ENCODE data around the gene ATP10A.
A peak's percentile ranks its signal among the peaks of the same experiment; 100 is the strongest.

ATP10A gene

DNA sequence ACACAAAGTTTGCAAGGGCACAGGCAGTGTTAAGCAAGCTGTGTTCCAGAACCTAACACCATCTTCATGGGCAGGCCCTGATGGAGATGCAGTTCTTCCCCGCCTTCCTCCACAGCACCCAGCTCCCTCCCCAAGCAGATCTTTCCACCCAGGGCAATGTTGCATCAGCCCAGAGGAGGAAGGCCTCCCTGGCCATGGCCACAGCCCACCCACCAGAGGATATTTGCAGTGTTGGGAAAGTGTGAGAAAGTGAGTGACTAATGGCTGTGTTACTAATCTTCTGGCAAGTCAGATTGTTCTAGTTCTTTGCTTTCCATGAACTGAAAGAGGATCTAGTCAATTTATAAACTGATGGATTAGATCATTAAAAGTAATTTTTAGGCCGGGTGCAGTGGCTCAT lies 42.0 kb upstream of the ATP10A start:
- Histone ChIP-seq H3K4me3 (ENCODE audit: low read depth, low read length) (no peak overlapping the region), H3K36me3 (replicated peaks) (no peaks in the 10 kb centered on the region), H3K27ac (no peak overlapping the region), H3K27me3 (replicated peaks) (no peaks in the 10 kb centered on the region)
- peak; percentile 52 for DNase-seq
- in situ Hi-C loops (cut with HindIII; ENCODE audit: low pct_ligation_motif_present, low sequenced_read_pairs), result no loop called here
- TF ChIP-seq, protein P1, sequence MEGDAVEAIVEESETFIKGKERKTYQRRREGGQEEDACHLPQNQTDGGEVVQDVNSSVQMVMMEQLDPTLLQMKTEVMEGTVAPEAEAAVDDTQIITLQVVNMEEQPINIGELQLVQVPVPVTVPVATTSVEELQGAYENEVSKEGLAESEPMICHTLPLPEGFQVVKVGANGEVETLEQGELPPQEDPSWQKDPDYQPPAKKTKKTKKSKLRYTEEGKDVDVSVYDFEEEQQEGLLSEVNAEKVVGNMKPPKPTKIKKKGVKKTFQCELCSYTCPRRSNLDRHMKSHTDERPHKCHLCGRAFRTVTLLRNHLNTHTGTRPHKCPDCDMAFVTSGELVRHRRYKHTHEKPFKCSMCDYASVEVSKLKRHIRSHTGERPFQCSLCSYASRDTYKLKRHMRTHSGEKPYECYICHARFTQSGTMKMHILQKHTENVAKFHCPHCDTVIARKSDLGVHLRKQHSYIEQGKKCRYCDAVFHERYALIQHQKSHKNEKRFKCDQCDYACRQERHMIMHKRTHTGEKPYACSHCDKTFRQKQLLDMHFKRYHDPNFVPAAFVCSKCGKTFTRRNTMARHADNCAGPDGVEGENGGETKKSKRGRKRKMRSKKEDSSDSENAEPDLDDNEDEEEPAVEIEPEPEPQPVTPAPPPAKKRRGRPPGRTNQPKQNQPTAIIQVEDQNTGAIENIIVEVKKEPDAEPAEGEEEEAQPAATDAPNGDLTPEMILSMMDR (IDR thresholded peaks at IDR 0.05; ENCODE audit: low read depth, low read length, missing control alignments), result no peak

DNA sequence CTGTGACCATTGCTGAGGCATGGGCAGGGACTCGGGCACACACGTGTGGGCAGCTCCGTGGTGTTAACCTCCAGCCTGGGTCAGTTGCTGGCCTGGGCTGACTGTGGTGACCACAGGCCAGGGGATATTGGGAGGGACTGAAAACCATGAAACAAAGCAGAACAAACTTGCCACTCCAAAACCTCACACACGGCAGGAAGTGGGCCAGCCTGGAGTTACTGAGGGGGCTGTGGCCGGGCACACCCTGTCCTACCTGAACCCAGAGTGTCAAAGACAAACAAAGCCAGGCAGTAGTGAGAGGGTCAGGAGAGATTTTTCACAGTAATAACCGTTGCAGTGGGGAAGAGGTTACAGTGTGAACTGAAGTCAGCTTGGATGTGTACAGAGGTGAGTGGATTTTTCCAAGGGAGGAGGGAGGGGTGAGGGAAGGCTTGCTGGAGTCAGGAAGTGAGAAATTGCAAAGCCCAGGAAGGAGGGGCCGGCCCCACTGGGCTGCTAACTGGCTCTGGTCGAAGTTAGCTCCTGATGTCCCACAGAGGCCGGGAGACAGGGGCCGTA lies 40.0 kb upstream of the ATP10A start:
- Histone ChIP-seq H3K27me3 (replicated peaks) (no peaks in the 10 kb centered on the region), H3K36me3 (replicated peaks) (no peaks in the 10 kb centered on the region), H3K4me3 (ENCODE audit: low read depth, low read length) (no peak overlapping the region), H3K27ac (no peak overlapping the region)
- no peak for DNase-seq
- TF ChIP-seq, protein P1 (IDR thresholded peaks at IDR 0.05; ENCODE audit: low read depth, low read length, missing control alignments), result no peak
- in situ Hi-C loops (cut with HindIII; ENCODE audit: low pct_ligation_motif_present, low sequenced_read_pairs), result no loop called here

DNA sequence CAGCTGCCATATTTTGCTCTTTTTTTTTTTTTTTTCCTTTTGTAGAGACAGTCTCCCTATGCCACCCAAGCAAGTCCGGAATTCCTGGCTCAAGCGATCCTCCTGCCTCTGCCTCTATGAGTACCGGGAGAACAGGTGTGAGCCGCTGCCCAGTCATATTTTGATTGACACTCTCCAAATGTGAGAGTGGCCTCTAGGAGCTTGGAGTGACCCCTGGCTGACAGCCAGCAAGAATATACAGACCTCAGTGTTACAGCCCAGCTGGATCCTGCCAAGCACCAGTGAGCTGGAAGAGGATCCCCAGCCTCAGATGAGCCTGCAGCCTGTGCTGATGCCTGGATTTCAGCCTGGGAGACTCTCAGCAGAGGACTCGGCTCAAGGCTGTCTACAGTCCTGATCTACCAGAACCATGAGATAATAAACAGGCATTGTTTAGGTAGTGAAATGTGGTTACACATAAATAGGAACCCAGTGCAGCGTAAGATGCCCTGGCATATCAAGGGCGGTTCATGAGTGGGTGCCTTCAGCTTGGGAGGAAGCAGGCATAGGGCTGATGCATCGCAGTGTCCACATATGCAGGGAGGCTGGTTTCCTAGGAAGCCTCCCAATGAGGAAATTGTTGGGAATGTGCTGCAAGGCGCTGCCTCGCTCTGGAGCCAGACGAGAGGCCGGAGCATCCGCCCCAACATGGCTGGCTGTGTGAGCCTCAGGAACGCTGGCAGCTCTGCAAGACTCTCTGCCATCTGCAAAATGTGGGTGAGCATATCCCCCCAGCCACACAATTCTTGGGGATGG lies 38.9 kb upstream of the ATP10A start:
- Histone ChIP-seq H3K4me3 (ENCODE audit: low read depth, low read length) (no peak overlapping the region), H3K36me3 (replicated peaks) (no peaks in the 10 kb centered on the region), H3K27me3 (replicated peaks) (no peaks in the 10 kb centered on the region), H3K27ac (no peak overlapping the region)
- no peak for DNase-seq
- in situ Hi-C loops (cut with HindIII; ENCODE audit: low pct_ligation_motif_present, low sequenced_read_pairs), result no loop called here
- TF ChIP-seq, protein P1 (IDR thresholded peaks at IDR 0.05; ENCODE audit: low read depth, low read length, missing control alignments), result no peak

DNA sequence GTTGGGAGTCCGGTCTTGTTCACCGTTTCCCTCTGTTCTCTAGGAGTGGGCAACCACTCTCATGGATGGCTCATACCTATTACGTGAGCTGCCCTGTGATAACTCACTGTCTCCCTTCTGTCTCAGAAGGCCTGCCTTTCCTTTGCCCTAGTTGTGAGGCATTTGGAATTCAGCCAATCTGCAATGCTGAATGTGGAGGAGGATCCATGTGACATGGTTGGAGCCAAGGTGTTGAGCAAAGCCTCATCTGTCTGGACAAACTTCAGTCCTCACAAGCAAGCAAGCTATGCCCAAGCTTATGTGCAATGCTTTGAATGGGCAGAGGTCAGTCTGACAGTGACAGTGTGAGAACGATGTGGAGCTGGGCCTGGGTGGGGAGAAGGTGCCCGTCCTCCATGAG lies 37.8 kb upstream of the ATP10A start:
- TF ChIP-seq, protein P1 (IDR thresholded peaks at IDR 0.05; ENCODE audit: low read depth, low read length, missing control alignments), result no peak
- no peak for DNase-seq
- Histone ChIP-seq H3K27me3 (replicated peaks) (no peaks in the 10 kb centered on the region), H3K36me3 (replicated peaks) (no peaks in the 10 kb centered on the region), H3K4me3 (ENCODE audit: low read depth, low read length) (no peak overlapping the region), H3K27ac (no peak overlapping the region)
- in situ Hi-C loops (cut with HindIII; ENCODE audit: low pct_ligation_motif_present, low sequenced_read_pairs), result no loop called here

DNA sequence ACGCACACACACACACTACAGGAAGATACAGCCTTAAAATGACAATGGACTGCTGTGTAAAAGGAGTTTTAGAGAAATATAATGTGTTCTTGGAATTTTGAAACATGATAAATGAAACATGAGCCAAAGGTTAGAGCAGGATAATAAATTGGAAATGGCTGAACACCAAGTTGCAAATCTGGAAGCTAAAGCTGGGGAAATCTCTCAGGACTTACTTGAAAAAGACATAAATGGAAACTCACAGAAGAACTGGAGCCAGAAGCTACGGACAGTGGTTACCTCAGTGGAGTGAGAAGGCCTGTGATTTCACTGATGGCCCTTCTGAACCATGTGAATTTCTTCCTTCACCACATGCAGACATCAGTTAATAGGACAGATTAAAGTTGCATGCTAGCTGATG lies 37.3 kb upstream of the ATP10A start:
- Histone ChIP-seq H3K27ac (no peak overlapping the region), H3K27me3 (replicated peaks) (no peaks in the 10 kb centered on the region), H3K36me3 (replicated peaks) (no peaks in the 10 kb centered on the region), H3K4me3 (ENCODE audit: low read depth, low read length) (no peak overlapping the region)
- TF ChIP-seq, protein P1 (IDR thresholded peaks at IDR 0.05; ENCODE audit: low read depth, low read length, missing control alignments), result no peak
- in situ Hi-C loops (cut with HindIII; ENCODE audit: low pct_ligation_motif_present, low sequenced_read_pairs), result no loop called here
- no peak for DNase-seq

All from brain microvascular endothelial cell (primary cell).